HepG2 (cell line): ENCODE data around the gene TNP2. TPM values are rescaled to one million over a fixed set of nuclear protein-coding genes. Genes with fewer than 3 reads are reported as not detected.

Experiments used
- ZBTB40 ChIP-seq, 2 experiments: fragments of 450-650 bp in 1 of 2; sonication (generic) in 1 of 2; formaldehyde crosslinking in 1 of 2; IDR thresholded peaks; 2 replicates each; pipeline versions ENCODE4 v1.6.1 to v1.8.0; 2016 to 2022; ENCODE audit warnings: antibody characterized with exemption in 1 of 2, mild to moderate bottlenecking in 1 of 2, missing genetic modification reagents in 1 of 2
- ZNF142 ChIP-seq: sonication (generic); formaldehyde crosslinking; IDR thresholded peaks from 2 replicates; pipeline ENCODE4 v1.4.0; 2020; ENCODE audit warnings: missing genetic modification reagents
- ZNF629 ChIP-seq: sonication (generic); formaldehyde crosslinking; conservative IDR thresholded peaks from 2 replicates; pipeline ENCODE4 v1.5.0; 2020; ENCODE audit warnings: missing genetic modification reagents
- ZNF770 ChIP-seq: sonication (generic); formaldehyde crosslinking; IDR thresholded peaks from 2 replicates; pipeline ENCODE4 v1.5.0; 2020; ENCODE audit warnings: mild to moderate bottlenecking, missing genetic modification reagents
- polyA plus RNA-seq, 8 experiments: library from polyadenylated mRNA; depleted of rRNA in 3 of 8; stranded (reverse) in 7 of 8; unstranded in 1 of 8; fragments of >200 nt; fragmentation: Illumina TruSeq in 4 of 8; extraction: Trizol in 4 of 8; gene quantifications; 2 replicates each; pipeline versions ENCODE4 v1.2.1 to v1.2.3, GENCODE V29; 2011 to 2016; ENCODE audit warnings: low read depth in 4 of 8, missing spikeins in 1 of 8, mixed read lengths in 1 of 8; ENCODE audit not compliant: insufficient read depth in 1 of 8
- total RNA-seq, 5 experiments: library from RNA; depleted of rRNA; stranded (reverse); fragments of >200 nt; fragmentation: Illumina TruSeq; extraction: Trizol; gene quantifications; 2 replicates each; pipeline ENCODE4 v1.2.3, GENCODE V29; 2016; ENCODE audit warnings: low read depth in 1 of 5

TNP2 gene
- total and polyA plus RNA-seq, 2 of the 13 experiments (the other 11 are each of a cell fraction or from before 2014, with no cell fraction given) = not detected

GRCh38 chr16:11241480-11242204, 27.5 kb downstream of the TNP2 start (continued):
- TF ChIP-seq ZBTB40 (IDR thresholded peaks at IDR 0.05) = 0 out of 2 replicates have a peak, but pooled peaks have one; percentile 6
- no peak for TF ChIP-seq ZBTB40 (CRISPR knock-in tag; IDR thresholded peaks at IDR 0.05)
- TF ChIP-seq ZNF629 (CRISPR knock-in tag) = peak; percentile 59
- peak; percentile 51 for TF ChIP-seq ZNF770 (CRISPR knock-in tag)
- TF ChIP-seq ZNF142 (CRISPR knock-in tag) = no peak
